GM06990 (cell line): ENCODE data around the gene ALK.

Experiments
- DNase-seq: peaks from one replicate; pipeline ENCODE4 v3.0.0-alpha.2; 2011; ENCODE audit not compliant: insufficient read length; ENCODE audit errors: extremely low read depth
- H3K27me3 ChIP-seq: replicated peaks from 2 replicates; pipeline ENCODE4 v1.6.0; 2011; ENCODE audit warnings: low read length; ENCODE audit not compliant: control insufficient read depth, insufficient read depth
- H3K36me3 ChIP-seq: 2 replicates; pipeline ENCODE4 v1.5.1; 2011; ENCODE audit warnings: low read length; ENCODE audit not compliant: control insufficient read depth, insufficient read depth
- H3K4me3 ChIP-seq: replicated peaks from 2 replicates; pipeline ENCODE4 v1.5.1; 2011; ENCODE audit warnings: low read depth, mild to moderate bottlenecking, control low read depth, low read length
- CTCF ChIP-seq: IDR thresholded peaks from 2 replicates; pipeline ENCODE4 v1.5.1; 2011; ENCODE audit warnings: low read length, control low read depth, mild to moderate bottlenecking, inconsistent platforms; ENCODE audit not compliant: insufficient read depth, poor library complexity, severe bottlenecking

Gene ALK

GRCh38 chr2:29143657-29144056, 777.7 kb downstream of the ALK start:
- Histone ChIP-seq H3K27me3 (no peaks in the 10 kb centered on the region), H3K4me3 (no peak overlapping the region), H3K36me3 (peaks cover 5% of the 10 kb centered on the region)
- no peak for TF ChIP-seq CTCF
- DNase-seq = no peak
